Lower lobe of right lung (tissue), 2 donors: ENCODE data around the gene XRCC2. TPM values are rescaled to one million over a fixed set of nuclear protein-coding genes. Genes with fewer than 3 reads are reported as not detected.
"Not testable (repeated sequence)": the region's sequence is repeated elsewhere in the genome, so short reads cannot be mapped to it uniquely, and the experiment has no call there.

ENCODE experiments used
- ATAC-seq, 2 donors: fragments of 200-7000 bp; cut with Tn5 transposase; one replicate each; pipeline ENCODE4 v1.9.1; 2020 to 2022; ENCODE audit warnings: mild to moderate bottlenecking in 2 of 2, moderate library complexity in 2 of 2
- DNase-seq: peaks from one replicate; pipeline ENCODE4 v3.0.0-alpha.2; 2020
- H3K27ac ChIP-seq: fragments of 200-600 bp; one replicate; pipeline ENCODE4 v1.8.0; 2022
- H3K27me3 ChIP-seq: fragments of 200-600 bp; one replicate; pipeline ENCODE4 v1.8.0; 2022; ENCODE audit warnings: low read depth
- H3K36me3 ChIP-seq: fragments of 200-600 bp; one replicate; pipeline ENCODE4 v1.8.0; 2022; ENCODE audit warnings: mild to moderate bottlenecking
- H3K4me1 ChIP-seq: fragments of 200-600 bp; one replicate; pipeline ENCODE4 v1.8.0; 2022
- H3K4me3 ChIP-seq: fragments of 200-600 bp; one replicate; pipeline ENCODE4 v1.8.0; 2022; ENCODE audit warnings: mild to moderate bottlenecking
- H3K9me3 ChIP-seq: fragments of 200-600 bp; one replicate; pipeline ENCODE4 v1.8.0; 2022
- CTCF ChIP-seq: fragments of 200-600 bp; IDR thresholded peaks from one replicate; pipeline ENCODE4 v1.8.0; 2022; ENCODE audit warnings: antibody characterized with exemption, mild to moderate bottlenecking
- intact Hi-C: fragments of 100-400 bp; cut with DNase I; formaldehyde crosslinking; loops from one replicate; pipeline ENCODE4 v1.11.0; 2022
- total RNA-seq: library from RNA; stranded (reverse); fragmentation: NEBNext Ultra II Directional; extraction: Animal tissue kit (Norgen Biotek cat#: 25700); gene quantifications from one replicate; pipeline ENCODE4 v1.2.1, GENCODE V29; 2021
- donor health status: DM: no; HTN: yes; CAD: no; lungs with severe emphysema.

The XRCC2 gene
- total RNA-seq, 1 donor from 2014 or later = 0.86 TPM

- Histone ChIP-seq H3K4me1 (no peaks in the 10 kb centered on the region), H3K9me3 (peaks cover 4% of the 10 kb centered on the region), H3K27me3 (no peaks in the 10 kb centered on the region), H3K4me3 (no peak overlapping the region), H3K27ac (no peak overlapping the region), H3K36me3 (no peaks in the 10 kb centered on the region)
- ATAC-seq (no peak), DNase-seq (no peak)
- intact Hi-C loops = no loop called here
- no peak for TF ChIP-seq CTCF
Measured at GRCh38 chr7:152647009-152647408, 28.9 kb downstream of the XRCC2 start.

GRCh38 chr7:152646579-152646978, 29.4 kb downstream of the XRCC2 start:
- H3K27me3 ChIP-seq, H3K27ac ChIP-seq, H3K36me3 ChIP-seq, ATAC-seq, H3K4me1 ChIP-seq, H3K9me3 ChIP-seq, intact Hi-C loops, DNase-seq, H3K4me3 ChIP-seq: not testable (repeated sequence)

- DNase-seq (no peak), ATAC-seq (no peak)
- no peak for TF ChIP-seq CTCF
- H3K4me3 ChIP-seq = no peak overlapping the region
- intact Hi-C loops = no loop called here
- H3K27me3 ChIP-seq = no peaks in the 10 kb centered on the region
- no peaks in the 10 kb centered on the region for H3K4me1 ChIP-seq
- peaks cover 4% of the 10 kb centered on the region for H3K9me3 ChIP-seq
- no peak overlapping the region for H3K27ac ChIP-seq
- H3K36me3 ChIP-seq = no peaks in the 10 kb centered on the region
Measured at GRCh38 chr7:152643979-152644559, 31.9 kb downstream of the XRCC2 start.

GRCh38 chr7:152641384-152641783, 34.6 kb downstream of the XRCC2 start:
- Histone ChIP-seq H3K9me3 (no peaks in the 10 kb centered on the region), H3K4me3 (no peak overlapping the region), H3K36me3 (no peaks in the 10 kb centered on the region), H3K27ac (no peak overlapping the region), H3K27me3 (no peaks in the 10 kb centered on the region), H3K4me1 (no peaks in the 10 kb centered on the region)
- ATAC-seq (no peak), DNase-seq (no peak)
- TF ChIP-seq CTCF = no peak
- intact Hi-C loops = no loop called here

GRCh38 chr7:152640829-152641228, 35.1 kb downstream of the XRCC2 start:
- no peak for TF ChIP-seq CTCF
- Histone ChIP-seq H3K4me1 (no peaks in the 10 kb centered on the region), H3K36me3 (no peaks in the 10 kb centered on the region), H3K4me3 (no peak overlapping the region), H3K9me3 (no peaks in the 10 kb centered on the region), H3K27ac (no peak overlapping the region), H3K27me3 (no peaks in the 10 kb centered on the region)
- DNase-seq (no peak), ATAC-seq (no peak)
- intact Hi-C loops = no loop called here

- H3K4me3 ChIP-seq = no peak overlapping the region
- no peaks in the 10 kb centered on the region for H3K9me3 ChIP-seq
- intact Hi-C loops = no loop called here
- H3K36me3 ChIP-seq = no peaks in the 10 kb centered on the region
- ATAC-seq (no peak), DNase-seq (no peak)
- TF ChIP-seq CTCF = no peak
- no peaks in the 10 kb centered on the region for H3K27me3 ChIP-seq
- H3K27ac ChIP-seq = no peak overlapping the region
- H3K4me1 ChIP-seq = no peaks in the 10 kb centered on the region
Measured at GRCh38 chr7:152637920-152638580, 37.9 kb downstream of the XRCC2 start.
